CD4-positive, alpha-beta T cell treated with Interleukin-2 at 100 ng/mL for 4 hours (primary cell): ENCODE data around the gene SSC5D.

Source experiments
- DNase-seq: peaks from one replicate; pipeline ENCODE4 v3.0.0-alpha.2; 2020; ENCODE audit warnings: low spot score

SSC5D gene

DNA sequence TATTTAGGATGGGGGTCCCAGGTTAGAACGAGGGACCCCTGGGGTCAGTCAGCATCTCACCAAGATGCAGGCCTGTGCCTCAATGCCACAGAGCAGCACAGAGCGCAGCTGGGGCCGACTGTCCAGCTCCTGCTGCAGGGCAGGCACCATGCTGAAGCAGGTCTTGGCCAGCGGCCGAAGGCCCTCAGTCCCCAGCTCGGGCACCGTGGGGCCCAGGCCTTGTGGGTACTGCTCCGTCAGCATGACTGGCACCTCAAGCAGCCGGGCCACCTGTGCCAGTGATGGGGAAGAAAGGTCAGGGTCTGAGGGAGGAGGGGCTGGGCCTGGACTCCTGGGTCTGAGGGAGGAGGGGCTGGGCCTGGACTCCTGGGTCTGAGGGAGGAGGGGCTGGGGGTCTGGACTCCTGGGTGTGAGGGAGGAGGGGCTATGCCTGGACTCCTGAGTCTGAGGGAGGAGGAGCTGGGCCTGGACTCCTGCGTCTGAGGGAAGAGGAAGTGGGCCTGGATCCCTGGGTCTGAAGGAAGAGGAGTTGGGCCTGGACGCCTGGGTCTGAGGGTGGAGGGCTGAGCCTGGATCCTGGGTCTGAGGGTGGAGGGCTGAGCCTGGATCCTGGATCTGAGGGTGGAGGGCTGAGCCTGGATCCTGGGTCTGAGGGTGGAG, 32.5 kb upstream of the SSC5D start:
- no peak for DNase-seq

DNA sequence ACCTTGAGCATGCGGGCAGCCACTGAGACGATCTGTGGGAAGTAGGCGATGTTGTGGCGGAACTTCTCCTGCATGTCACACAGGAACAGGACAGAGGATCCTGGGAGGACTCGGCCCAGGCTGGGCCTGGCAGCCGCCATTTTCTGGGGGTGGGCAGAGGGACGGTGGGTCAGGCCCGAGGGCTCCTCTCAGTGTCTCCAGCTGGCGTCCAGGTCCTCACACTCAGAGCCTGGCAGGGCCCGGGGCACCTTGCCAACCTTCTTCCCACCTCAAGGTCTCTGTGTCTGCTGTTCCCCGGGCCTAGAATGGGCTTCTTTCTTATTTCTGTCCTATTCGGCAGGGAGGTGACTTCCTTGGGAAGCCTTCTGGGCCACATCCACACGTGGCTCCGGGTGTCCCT, 31.9 kb upstream of the SSC5D start:
- no peak for DNase-seq

DNA sequence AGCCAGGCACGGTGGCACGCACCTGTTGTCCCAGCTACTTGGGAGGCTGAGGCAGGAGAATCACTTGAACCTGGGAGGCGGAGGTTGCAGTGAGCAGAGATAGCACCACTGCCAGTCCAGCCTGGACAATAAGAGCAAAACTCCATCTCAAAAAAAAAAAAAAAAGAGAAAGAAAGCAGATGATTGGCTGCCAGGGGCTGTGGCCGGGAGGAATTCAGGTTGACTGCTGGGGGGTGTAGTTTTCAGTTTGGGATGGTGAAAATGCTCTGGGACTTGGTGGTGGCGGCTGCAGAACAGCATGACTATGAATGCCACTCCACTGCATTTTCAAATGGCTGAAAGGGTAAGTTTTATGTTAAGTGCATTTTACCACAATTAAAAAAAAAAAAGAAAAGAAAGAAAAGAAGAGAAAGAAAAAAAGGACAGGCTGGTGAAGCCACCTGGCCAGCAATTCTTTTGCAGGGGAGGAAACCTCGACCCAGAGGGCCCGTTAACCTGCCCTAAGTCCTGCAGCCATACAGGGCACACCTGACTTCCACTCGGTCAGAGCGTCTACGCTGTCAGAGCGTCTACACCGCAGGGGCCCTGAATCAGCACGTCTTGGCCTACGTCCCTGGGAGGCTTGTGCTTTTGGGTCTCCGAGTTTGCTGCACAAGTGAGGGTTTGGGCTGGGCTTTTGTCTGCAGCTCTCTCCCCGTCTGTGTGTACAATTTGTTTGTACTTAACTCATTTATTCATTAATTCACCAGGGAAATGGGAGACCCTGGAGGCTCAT, 30.4 kb upstream of the SSC5D start:
- no peak for DNase-seq

DNA sequence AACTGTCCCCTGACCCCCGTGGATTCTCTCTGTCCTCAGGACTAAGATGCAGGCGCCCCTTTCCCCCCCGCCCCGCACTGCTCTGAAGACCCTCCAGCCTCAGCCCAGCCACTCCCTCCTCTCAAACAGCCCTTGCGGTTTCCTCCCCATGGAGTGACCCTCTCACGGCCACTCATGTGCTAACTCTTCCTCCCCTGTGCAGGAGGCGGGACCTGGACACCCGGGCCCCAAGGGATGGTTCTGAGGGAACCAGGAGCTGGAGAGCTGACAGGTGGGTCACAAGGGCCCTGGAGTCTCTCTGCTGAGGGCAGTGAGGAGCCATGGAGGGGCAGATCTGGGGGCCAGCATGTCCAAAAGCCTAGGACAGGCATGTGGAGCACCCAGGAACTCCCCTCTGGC, 28.7 kb upstream of the SSC5D start:
- no peak for DNase-seq

DNA sequence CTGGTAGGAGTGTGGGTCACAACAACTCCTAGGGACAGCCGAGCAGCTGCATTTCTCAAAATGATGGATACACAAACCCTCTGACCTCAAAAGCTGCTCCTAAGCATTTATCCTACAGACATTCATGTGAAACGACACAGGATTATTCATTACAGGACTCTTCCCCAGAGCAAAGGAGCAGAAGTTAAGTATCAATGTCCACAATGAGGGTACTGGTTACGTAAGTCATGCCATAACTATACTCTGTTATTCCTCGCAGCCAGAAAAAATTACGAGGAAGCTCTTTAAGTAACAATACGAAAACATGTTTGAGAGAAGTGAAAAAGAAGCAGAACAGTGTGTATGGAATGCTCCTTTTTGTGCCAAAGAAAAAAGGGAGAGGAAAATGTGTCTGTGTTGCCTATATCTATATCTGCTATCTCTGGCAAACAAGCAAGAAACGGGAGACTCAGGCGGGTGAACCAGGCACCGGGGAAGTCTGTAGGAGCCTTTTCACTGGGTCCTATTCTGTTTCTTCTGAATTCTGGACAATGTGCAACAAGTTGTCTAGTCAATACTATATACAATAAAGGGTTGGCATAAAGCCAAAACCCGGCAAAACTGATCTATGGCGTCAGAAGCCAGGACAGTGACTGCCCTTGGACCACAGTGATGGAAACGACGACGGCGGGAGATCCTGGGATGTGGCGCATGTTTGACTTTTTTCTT, 28.1 kb upstream of the SSC5D start:
- no peak for DNase-seq

DNA sequence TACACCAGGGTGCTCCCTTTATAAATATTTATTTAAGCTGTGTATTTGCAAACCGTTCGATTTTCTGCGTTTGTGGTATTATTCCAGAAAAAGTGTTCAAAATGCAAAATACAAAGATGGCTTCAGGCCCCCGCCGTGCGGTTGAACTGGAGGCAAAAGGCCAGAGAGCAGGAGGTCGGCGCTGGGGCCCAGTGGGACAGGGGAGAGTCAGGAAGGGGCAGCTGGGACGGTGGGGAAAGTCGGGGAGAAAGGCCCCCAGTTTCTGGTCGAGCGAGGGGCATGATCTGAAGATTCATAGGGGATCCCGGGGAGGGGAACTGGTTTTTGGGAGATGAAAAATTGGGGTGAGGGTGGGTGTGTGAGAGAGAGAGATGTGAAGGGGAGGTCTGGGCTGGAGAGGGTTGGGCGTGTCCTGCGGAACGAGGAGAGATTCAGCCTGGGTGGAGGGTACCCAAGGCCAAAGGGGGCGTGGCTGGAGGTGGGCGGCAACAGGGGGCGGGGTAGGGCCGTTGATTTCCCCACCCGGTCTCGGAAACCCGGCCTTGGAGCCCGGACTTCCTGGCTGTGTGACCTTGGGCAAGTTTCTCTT, 27.5 kb upstream of the SSC5D start:
- DNase-seq, result no peak

DNA sequence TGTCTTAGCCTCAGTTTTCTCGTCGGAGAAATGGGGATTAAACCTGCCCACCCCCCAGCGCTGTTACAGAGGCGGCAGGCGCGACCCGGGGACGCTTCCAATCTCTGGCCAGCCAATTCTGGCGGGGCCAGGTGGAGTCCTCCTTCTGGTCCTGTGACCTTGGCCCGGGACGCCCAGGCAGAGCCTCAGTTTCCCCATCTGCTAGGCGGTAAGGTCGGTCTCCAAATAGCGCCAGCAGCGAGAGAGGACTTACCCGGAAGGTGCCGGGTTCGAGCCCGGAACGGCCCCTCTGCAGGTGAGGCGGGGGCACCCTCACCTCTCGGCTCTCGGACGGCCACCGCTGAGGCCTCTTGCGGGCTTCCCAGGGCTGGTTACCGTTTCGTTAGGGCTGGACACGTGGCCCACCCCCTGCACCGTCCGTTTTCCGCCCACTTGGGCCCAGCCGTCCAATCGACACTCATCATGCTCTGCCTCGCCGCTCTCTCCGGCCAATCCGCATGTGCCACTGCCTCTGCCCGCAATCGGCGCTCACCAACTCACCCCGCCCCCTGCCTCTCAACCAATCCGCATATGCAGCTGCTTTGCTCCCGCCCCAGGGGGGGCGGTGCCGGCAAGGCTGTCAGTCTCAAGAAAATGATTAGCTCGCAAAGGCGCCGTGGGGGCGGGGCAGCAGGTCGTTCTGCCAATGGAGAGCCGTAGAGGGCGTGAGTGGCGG, 26.8 kb upstream of the SSC5D start, which contains the start of gene ISOC2:
Gene ISOC2, minus strand, starts transcription at position 384 of the 715 bp plus-strand sequence. CDS start 5,156 bp downstream, outside the sequence.
- DNase-seq, result peak; percentile 100

DNA sequence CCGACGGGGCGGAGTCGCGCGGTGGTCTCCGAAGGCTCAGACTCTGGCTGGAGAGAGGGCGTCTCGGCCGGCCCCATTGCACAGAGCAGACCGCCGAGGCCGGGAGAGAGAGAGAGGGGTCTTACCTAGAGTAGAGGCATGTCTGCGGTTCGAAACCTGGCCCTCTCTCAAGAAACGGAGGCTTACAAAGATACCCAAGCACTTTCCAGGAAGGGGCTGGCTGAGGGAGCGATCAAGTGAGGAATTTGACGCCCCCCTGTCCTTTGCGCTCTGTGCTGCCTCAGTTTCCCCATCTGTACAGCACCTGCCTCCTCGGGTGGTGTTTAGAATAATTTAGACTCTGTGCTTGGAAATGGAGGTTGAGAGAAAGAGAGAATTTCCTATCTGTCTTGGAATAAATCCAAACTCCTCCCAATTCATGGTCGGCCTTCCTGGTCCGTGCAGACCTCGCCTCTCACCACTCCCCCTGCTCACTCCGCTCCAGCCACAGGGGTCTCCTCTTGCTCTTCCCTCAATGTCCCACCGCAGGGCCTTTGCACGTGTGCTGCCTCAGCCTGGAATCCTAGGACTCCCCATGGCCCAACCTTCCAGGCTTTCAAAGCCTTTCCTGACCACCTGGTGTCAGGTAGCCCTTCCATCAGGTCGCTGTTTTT, 26.1 kb upstream of the SSC5D start:
- DNase-seq, result no peak

DNA sequence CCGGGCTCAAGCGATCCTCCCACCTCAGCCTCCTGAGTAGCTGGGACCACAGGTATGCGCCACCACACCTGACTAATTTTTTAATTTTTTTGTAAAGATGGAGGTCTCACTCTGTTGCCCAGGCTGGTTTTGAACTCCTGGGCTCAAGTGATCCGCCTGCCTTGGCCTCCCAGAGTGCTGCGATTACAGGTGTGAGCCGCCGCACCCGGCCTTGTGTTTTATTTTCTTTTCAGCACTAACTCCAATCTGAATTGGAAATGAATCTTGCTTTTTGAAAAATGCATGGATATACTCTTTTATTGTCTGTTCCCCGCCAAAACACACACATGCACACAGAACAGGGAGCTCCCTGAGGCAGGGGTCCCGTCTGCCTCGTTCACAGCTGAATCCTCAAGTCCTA, 25.5 kb upstream of the SSC5D start:
- DNase-seq, result no peak

DNA sequence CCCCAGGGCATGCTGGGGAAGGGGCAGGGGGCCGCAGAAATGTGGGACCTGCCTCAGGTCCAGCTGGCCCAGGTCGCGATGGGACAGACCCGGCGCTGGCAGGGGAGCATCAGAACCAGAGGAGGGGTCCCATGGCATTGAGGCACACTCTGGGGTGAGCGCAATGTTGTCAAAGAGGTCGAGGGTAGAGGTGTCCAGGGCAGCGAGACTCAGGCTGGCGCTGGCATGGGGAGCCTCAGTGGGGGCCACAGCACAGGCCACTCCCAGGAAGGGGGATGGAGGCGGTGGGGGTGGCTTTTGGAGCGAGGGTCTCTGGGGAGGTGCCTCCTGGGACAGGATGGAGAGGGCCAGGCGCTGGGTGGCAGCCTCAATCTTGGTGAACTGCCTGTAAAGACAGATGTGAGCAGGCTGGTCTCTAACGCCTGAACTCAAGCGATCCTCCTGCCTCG, 24.6 kb upstream of the SSC5D start:
- no peak for DNase-seq

DNA sequence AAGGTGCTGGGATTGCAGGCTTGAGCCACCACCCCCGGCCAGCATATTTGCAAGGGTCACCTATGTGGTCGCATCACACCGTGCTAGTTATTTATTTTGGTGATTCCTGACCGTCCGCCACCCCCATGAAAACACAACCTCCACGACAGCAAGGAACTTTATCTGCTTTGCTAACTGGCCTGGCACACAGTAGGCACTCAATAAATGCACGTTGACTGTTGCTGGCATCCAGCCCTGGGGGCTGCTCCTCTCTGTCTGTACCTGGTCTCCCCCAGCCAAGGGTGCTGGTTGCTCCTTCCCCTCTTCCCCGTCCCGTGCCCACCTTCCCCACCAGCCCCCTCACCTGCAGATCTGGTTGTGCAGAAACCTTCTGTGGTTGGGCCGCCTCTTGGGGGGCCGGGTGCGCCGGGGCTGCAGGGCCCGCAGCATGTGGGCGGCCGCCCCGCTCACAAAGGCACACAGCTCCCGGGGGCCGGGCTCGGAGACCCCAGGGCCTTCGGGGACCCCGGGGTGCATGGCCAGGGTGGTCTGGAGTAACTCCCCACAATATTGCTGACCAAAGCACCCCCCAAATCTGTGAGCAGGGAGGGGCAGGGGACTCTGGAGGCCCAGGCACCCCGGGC, 24.1 kb upstream of the SSC5D start:
- DNase-seq, result no peak

DNA sequence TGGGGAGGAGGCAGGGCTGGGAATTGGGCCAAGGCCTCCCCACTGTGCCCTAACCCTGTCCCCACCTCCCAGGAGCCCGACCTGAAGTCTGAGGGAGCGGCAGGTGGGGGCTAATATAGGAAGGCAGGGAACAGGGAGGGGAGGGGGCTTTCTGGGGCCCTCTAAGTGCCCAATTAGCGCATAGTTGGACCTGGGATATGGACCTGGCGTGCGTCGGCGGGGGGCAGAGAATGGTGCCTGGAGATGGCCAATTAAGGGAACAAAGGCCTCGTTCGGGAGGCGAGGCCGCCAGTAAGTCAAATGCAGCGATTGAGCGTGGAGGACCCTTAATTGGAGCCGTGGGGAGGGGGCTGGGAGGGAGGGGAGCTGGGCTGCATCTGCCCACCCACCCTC, 23.6 kb upstream of the SSC5D start, which contains the start of gene C19orf85:
Gene C19orf85, minus strand, starts transcription at position 90 of the 393 bp plus-strand sequence. CDS start 197 bp downstream, outside the sequence.
- no peak for DNase-seq

DNA sequence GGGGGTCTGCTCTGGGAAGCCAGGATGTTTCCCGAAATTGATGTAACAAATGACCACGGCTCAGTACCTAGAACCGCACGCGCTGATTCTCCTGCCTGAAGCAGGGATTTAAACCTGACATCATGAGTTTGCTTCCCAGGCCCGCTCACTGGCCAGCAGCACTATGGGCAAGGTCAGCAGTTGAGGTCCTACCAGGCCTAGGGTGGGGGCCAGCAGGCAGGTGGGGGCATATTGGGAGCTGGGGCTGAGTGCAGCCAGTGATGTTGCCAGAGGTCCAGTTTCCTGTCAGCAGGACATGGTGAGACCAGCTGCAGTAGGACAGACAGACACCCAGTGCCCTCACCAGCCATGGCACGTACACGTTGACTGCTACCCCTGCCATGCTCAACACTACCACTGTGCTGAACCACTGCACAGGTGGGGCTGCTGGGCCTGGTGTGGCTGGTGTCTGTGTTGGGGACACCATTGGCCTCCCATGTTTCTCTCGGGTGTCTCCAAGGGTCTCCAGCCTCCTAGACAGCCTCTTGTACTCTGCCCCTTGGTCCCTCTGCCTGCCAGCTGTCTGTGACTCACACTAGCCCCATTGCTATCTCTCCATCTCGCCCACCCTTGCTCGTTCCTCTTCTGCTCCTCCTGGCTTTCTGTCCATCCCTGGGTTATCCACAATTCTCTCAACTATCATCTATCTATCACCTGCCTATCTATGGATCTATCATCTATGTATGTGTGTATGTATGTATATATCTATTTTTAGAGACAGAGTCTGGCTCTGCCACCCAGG, 22.6 kb upstream of the SSC5D start:
- no peak for DNase-seq

DNA sequence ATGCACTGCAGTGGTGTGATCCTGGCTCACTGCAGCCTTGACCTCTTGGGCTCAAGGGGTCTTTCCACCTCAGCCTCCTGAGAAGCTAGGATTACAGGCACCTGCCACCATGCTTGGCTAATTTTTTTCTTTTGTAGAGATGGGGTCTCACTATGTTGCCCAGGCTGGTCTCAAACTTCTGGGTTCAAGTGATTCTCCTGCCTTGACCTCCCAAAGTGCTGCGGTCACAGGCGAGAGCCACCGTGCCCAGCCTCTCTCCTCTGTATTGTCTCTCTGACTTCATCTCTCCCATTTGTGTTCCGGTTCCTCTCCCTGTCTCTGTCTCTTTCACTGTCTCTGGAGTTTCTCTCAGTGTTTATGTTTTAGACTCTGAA, 22.0 kb upstream of the SSC5D start:
- no peak for DNase-seq

DNA sequence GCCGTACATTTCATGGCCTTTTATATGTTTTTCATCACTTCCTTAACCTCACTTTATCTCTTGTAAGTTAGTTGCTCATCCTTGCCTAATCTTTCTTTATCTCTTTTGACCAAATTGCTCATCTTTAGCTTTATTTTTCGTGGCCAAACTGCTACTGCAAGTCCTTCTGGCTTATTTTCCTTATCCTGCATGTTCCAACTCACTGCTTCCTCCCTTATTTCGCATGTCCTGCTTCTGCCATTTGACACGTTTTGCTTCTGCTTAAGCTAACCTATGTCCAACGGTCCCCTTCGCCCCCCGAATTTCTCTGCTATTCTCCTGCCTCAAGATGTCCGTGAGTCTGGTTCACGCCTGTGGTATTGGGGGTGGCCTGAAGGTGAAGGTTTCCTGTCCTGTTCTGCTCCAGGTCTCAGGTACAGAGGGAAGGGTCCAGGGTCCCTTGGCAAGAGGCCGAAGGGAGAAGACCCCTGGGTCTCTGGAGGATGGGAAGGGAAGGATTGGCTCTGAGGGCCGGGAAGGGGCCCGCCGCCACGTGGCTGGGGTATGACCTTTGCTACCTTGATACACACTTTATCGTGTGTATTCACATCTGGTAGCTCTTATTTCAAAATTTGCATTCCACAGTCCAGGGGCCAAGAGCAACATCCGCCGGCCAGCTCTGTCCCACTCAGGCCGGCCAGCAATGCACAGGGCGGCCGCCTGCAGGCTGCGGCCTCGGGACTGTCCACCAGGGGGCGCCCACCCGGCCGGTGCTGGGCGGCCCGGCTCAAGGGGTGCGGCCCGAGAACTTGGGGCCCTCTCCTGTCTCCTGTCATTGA, 20.8 kb upstream of the SSC5D start:
- DNase-seq, result peak; percentile 65

DNA sequence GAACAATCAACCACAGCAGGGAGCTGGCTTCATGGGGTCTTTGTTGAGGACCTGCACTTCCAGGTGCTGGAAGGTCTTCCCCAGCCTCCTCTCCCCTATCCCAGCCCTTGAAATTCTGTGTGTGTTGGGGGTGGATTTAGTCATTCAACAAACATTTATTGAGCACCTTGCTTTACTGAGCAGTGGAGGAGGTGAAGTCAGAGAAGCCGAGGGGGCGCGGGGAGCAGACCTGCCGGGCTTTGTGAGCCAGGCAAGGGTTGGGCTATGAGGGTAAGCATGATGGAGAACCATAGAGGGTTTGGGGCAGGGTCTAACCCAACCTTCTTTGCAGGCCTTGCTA, 20.2 kb upstream of the SSC5D start:
- DNase-seq, result no peak

DNA sequence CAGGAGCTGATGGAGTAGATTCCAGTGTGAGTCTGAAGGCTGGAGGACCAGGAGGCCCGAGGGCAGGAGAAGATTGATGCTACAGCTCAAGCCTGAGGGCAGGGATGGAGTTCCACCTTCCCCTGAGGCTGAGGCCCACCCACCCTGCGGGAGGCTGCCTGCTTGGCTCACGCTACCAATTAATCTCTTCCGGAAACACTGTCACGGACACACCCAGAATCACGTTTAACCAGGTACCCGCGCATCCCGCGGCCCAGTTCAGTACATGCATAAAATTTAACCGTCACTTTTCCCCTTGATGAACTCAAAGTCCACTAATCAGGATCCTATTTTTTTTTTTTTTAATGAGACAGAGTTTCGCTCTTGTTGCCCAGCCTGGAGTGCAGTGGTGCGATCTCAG, 17.0 kb upstream of the SSC5D start:
- DNase-seq, result no peak

DNA sequence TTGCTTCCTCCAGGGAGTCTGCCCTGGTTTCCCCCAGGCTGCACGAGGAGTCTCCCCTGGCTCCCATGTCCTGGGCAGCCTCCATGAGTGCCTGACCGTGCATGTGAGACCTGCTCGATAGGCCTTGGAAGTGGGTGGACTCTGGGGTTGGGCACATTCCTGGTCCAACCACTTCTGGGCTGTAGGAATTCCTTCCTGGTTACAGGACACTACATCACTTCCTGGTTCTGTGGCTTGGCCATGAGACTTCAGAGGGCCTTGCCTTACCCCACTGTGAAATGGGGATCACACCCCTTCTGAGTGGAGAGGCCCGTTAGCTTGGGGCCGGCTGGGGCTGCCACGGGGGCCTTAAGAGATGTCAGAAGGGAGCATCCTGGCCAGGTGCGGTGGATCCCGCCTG, 15.8 kb upstream of the SSC5D start:
- DNase-seq, result no peak
